Prostate gland (tissue), 2 donors: ENCODE measurements around the gene POU2AF3.

Experiments
- POLR2A ChIP-seq: fragments of 450-650 bp; IDR thresholded peaks from one replicate; pipeline ENCODE4 v1.6.1; 2016; ENCODE audit warnings: antibody characterized with exemption, mild to moderate bottlenecking
- TF ChIP-seq, protein P1 (sequence below), 4 experiments: fragments of 200-600 bp in 2 of 4; fragments of 450-650 bp in 2 of 4; sonication (generic) in 2 of 4; IDR thresholded peaks; 1 replicate in 3 of 4; 2 replicates in 1 of 4; pipeline ENCODE4 v1.5.1; 2016 to 2019; ENCODE audit warnings: antibody characterized with exemption in 4 of 4, mild to moderate bottlenecking in 2 of 4, moderate library complexity in 2 of 4

- TF ChIP-seq, protein P1, sequence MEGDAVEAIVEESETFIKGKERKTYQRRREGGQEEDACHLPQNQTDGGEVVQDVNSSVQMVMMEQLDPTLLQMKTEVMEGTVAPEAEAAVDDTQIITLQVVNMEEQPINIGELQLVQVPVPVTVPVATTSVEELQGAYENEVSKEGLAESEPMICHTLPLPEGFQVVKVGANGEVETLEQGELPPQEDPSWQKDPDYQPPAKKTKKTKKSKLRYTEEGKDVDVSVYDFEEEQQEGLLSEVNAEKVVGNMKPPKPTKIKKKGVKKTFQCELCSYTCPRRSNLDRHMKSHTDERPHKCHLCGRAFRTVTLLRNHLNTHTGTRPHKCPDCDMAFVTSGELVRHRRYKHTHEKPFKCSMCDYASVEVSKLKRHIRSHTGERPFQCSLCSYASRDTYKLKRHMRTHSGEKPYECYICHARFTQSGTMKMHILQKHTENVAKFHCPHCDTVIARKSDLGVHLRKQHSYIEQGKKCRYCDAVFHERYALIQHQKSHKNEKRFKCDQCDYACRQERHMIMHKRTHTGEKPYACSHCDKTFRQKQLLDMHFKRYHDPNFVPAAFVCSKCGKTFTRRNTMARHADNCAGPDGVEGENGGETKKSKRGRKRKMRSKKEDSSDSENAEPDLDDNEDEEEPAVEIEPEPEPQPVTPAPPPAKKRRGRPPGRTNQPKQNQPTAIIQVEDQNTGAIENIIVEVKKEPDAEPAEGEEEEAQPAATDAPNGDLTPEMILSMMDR (IDR thresholded peaks at IDR 0.05), result no peak
- TF ChIP-seq POLR2A, result no peak
Observed at GRCh38 chr11:111351374-111352055, 53.2 kb downstream of the POU2AF3 start.
